IMR-90 (cell line): ENCODE results near the gene ABI3BP.

Experiments used
- CEBPB ChIP-seq: IDR thresholded peaks from 2 replicates; pipeline ENCODE4 v1.6.1; 2012; ENCODE audit warnings: low read depth, low read length, improper control_type of control experiment
- MXI1 ChIP-seq: IDR thresholded peaks from 2 replicates; pipeline ENCODE4 v1.6.1; 2012; ENCODE audit warnings: low read depth, mild to moderate bottlenecking, low read length, moderate library complexity, borderline replicate concordance
- NFE2L2 ChIP-seq: fragments of 150-350 bp; IDR thresholded peaks from 2 replicates; pipeline ENCODE4 v1.6.1; 2016; ENCODE audit warnings: low read depth, mild to moderate bottlenecking, low read length
- POLR2A ChIP-seq: IDR thresholded peaks from 2 replicates; pipeline ENCODE4 v1.6.1; 2012; ENCODE audit warnings: mild to moderate bottlenecking, low read depth, low read length
- RAD21 ChIP-seq: IDR thresholded peaks from 2 replicates; pipeline ENCODE4 v1.6.1; 2012; ENCODE audit warnings: low read length, improper control_type of control experiment
- RCOR1 ChIP-seq: IDR thresholded peaks from 2 replicates; pipeline ENCODE4 v1.6.1; 2012; ENCODE audit warnings: mild to moderate bottlenecking, low read length, improper control_type of control experiment; ENCODE audit not compliant: insufficient replicate concordance
- RFX5 ChIP-seq: IDR thresholded peaks from 2 replicates; pipeline ENCODE4 v1.8.0; 2012; ENCODE audit warnings: low read depth, mild to moderate bottlenecking, low read length, moderate library complexity
- SMC3 ChIP-seq: fragments of 150-350 bp; IDR thresholded peaks from 2 replicates; pipeline ENCODE4 v1.6.1; 2016; ENCODE audit warnings: low read depth, mild to moderate bottlenecking, antibody characterized with exemption, low read length, moderate library complexity
- TF ChIP-seq, protein P1 (sequence below): conservative IDR thresholded peaks from 2 replicates; pipeline ENCODE4 v1.5.1; 2012; ENCODE audit warnings: mild to moderate bottlenecking, low read depth, low read length, improper control_type of control experiment
- TF ChIP-seq, protein P2 (sequence below): fragments of 150-350 bp; IDR thresholded peaks from 2 replicates; pipeline ENCODE4 v1.6.1; 2016; ENCODE audit warnings: low read depth, mild to moderate bottlenecking, low read length, moderate library complexity, borderline replicate concordance

DNA sequence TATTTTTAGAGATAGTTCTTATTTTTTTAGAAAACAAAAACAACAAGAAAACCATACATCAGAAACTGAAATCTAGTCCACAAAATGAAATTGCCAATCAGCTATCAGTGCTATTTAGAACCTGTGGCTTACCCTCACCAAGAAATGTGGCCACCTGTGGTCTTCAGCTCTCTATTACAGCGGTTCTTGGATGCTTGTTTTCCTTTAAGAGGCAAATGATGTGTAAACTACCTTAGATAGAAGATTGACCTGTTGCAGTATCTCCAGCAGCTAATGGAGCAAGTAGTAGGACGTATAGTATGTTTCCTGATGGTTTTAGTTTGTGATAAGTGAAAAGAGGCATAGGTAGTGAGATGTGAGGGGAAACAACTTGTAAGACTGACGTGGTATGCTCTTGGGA lies 262.7 kb downstream of the ABI3BP start:
- TF ChIP-seq, protein P1, sequence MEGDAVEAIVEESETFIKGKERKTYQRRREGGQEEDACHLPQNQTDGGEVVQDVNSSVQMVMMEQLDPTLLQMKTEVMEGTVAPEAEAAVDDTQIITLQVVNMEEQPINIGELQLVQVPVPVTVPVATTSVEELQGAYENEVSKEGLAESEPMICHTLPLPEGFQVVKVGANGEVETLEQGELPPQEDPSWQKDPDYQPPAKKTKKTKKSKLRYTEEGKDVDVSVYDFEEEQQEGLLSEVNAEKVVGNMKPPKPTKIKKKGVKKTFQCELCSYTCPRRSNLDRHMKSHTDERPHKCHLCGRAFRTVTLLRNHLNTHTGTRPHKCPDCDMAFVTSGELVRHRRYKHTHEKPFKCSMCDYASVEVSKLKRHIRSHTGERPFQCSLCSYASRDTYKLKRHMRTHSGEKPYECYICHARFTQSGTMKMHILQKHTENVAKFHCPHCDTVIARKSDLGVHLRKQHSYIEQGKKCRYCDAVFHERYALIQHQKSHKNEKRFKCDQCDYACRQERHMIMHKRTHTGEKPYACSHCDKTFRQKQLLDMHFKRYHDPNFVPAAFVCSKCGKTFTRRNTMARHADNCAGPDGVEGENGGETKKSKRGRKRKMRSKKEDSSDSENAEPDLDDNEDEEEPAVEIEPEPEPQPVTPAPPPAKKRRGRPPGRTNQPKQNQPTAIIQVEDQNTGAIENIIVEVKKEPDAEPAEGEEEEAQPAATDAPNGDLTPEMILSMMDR = no peak
- TF ChIP-seq POLR2A (no peak), RFX5 (no peak), NFE2L2 (no peak), RCOR1 (no peak), SMC3 (no peak), MXI1 (no peak), CEBPB (no peak), RAD21 (no peak)
- TF ChIP-seq, protein P2, sequence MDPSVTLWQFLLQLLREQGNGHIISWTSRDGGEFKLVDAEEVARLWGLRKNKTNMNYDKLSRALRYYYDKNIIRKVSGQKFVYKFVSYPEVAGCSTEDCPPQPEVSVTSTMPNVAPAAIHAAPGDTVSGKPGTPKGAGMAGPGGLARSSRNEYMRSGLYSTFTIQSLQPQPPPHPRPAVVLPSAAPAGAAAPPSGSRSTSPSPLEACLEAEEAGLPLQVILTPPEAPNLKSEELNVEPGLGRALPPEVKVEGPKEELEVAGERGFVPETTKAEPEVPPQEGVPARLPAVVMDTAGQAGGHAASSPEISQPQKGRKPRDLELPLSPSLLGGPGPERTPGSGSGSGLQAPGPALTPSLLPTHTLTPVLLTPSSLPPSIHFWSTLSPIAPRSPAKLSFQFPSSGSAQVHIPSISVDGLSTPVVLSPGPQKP = no peak
